HCT116 (cell line): ENCODE results near the gene ZBTB3. TPM values are rescaled to one million over a fixed set of nuclear protein-coding genes. Genes with fewer than 3 reads are reported as not detected.

ENCODE experiments used
- ATAC-seq: fragments of 200-7000 bp; cut with Tn5 transposase; 2 replicates; pipeline ENCODE4 v1.9.1; 2020; ENCODE audit warnings: mild to moderate bottlenecking, moderate library complexity
- BruUV-seq: library from RNA; stranded (reverse); fragments of 400-500 nt; replicated peaks from 2 replicates; lab custom pipeline; 2021; lab: Mats Ljungman, UMichigan
- CTCF ChIA-PET: fragments of 300-600 bp; sonication (Branson Sonifier 250); formaldehyde crosslinking; loops from one replicate; lab custom pipeline; 2021; ENCODE audit warnings: antibody characterized with exemption; lab: Charles Lee
- POLR2A ChIA-PET: fragments of 300-600, 350-600 bp; sonication (Branson Sonifier 250); formaldehyde crosslinking; loops from one replicate; lab custom pipeline; 2021; ENCODE audit warnings: antibody characterized with exemption; lab: Charles Lee
- RAD21 ChIA-PET, 2 experiments: fragments of 300-600 bp; sonication (Branson Sonifier 250); formaldehyde crosslinking; loops; one replicate each; lab custom pipeline; 2023; ENCODE audit warnings: low total read pairs in 2 of 2; ENCODE audit not compliant: uncharacterized antibody in 2 of 2, unreplicated experiment in 2 of 2, low non-redundant PET in 1 of 2; lab: Charles Lee
- DNase-seq: peaks from one replicate; pipeline ENCODE4 v3.0.0-alpha.2; 2010; ENCODE audit warnings: low read depth, low spot score
- H2AFZ ChIP-seq: fragments of 200-600 bp; shearing (Covaris generic), sonication (generic); 2 replicates; pipeline ENCODE4 v1.6.1; 2017; ENCODE audit warnings: low read depth, mixed run types, mixed read lengths, antibody characterized with exemption, low read length; ENCODE audit not compliant: poor library complexity, severe bottlenecking
- H3K27ac ChIP-seq: 2 replicates; pipeline ENCODE4 v1.5.1; 2012; ENCODE audit warnings: low read depth, low read length
- H3K27me3 ChIP-seq: fragments of 200-600 bp; sonication (generic); 2 replicates; pipeline ENCODE4 v1.6.1; 2016; ENCODE audit warnings: mixed run types, low read length, mixed read lengths; ENCODE audit not compliant: insufficient read depth
- H3K36me3 ChIP-seq, 2 experiments: fragments of 200-500 bp in 1 of 2; fragments of 200-600 bp in 1 of 2; sonication (Bioruptor generic) in 1 of 2; sonication (generic) in 1 of 2; 2 replicates each; pipeline versions ENCODE4 v1.5.1 to v1.6.1; 2014 to 2016; ENCODE audit warnings: low read length in 2 of 2, inconsistent platforms in 1 of 2, mixed read lengths in 1 of 2, mixed run types in 1 of 2; ENCODE audit not compliant: insufficient read depth in 2 of 2, control insufficient read depth in 1 of 2
- H3K4me1 ChIP-seq, 2 experiments: fragments of 200-600 bp in 1 of 2; sonication (generic) in 1 of 2; 2 replicates each; pipeline versions ENCODE4 v1.5.1 to v1.6.1; 2012 to 2017; ENCODE audit warnings: low read length in 2 of 2, inconsistent platforms in 1 of 2, mild to moderate bottlenecking in 1 of 2, mixed read lengths in 1 of 2, mixed run types in 1 of 2, moderate library complexity in 1 of 2; ENCODE audit not compliant: insufficient read depth in 2 of 2, control insufficient read depth in 1 of 2
- H3K4me2 ChIP-seq: fragments of 200-600 bp; sonication (generic); 2 replicates; pipeline ENCODE4 v1.6.1; 2017; ENCODE audit warnings: mixed run types, low read length, mixed read lengths
- H3K4me3 ChIP-seq, 2 experiments: fragments of 200-600 bp in 1 of 2; sonication (generic) in 1 of 2; replicated peaks in 1 of 2; 2 replicates each; pipeline ENCODE4 v1.5.1; 2011 to 2016; ENCODE audit warnings: low read length in 2 of 2, control low read depth in 1 of 2, low read depth in 1 of 2, mild to moderate bottlenecking in 1 of 2, mixed read lengths in 1 of 2, mixed run types in 1 of 2
- H3K79me2 ChIP-seq: fragments of 200-600 bp; sonication (generic); 2 replicates; pipeline ENCODE4 v1.6.1; 2017; ENCODE audit warnings: mild to moderate bottlenecking, mixed run types, low read length, moderate library complexity, mixed read lengths; ENCODE audit not compliant: insufficient read depth
- H3K9ac ChIP-seq: fragments of 200-600 bp; sonication (generic); 2 replicates; pipeline ENCODE4 v1.6.1; 2016; ENCODE audit warnings: low read length, mixed read lengths
- H3K9me2 ChIP-seq: fragments of 200-600 bp; sonication (generic), shearing (Covaris generic); 2 replicates; pipeline ENCODE4 v1.6.1; 2017; ENCODE audit warnings: mixed run types, mild to moderate bottlenecking, moderate library complexity; ENCODE audit not compliant: insufficient read depth
- H3K9me3 ChIP-seq, 2 experiments: fragments of 200-500 bp in 1 of 2; fragments of 200-600 bp in 1 of 2; sonication (Bioruptor generic) in 1 of 2; sonication (generic) in 1 of 2; 2 replicates each; pipeline ENCODE4 v1.6.1; 2014 to 2017; ENCODE audit warnings: low read length in 2 of 2, mixed read lengths in 2 of 2, inconsistent platforms in 1 of 2, low read depth in 1 of 2, mild to moderate bottlenecking in 1 of 2, mixed run types in 1 of 2, moderate library complexity in 1 of 2; ENCODE audit not compliant: control insufficient read depth in 1 of 2, insufficient read depth in 1 of 2
- H4K20me1 ChIP-seq: fragments of 200-600 bp; sonication (generic), shearing (Covaris generic); 2 replicates; pipeline ENCODE4 v1.6.1; 2017; ENCODE audit warnings: mixed run types, mild to moderate bottlenecking, moderate library complexity; ENCODE audit not compliant: insufficient read depth
- CBX3 ChIP-seq: IDR thresholded peaks from 2 replicates; pipeline ENCODE4 v1.6.1; 2012; ENCODE audit warnings: low read depth
- CEBPB ChIP-seq: IDR thresholded peaks from 2 replicates; pipeline ENCODE4 v1.6.1; 2012; ENCODE audit warnings: low read depth
- EGR1 ChIP-seq: IDR thresholded peaks from 2 replicates; pipeline ENCODE4 v1.6.1; 2012; ENCODE audit warnings: low read depth
- ELF1 ChIP-seq: IDR thresholded peaks from 2 replicates; pipeline ENCODE4 v1.6.1; 2012; ENCODE audit warnings: low read depth, borderline replicate concordance
- EZH2 ChIP-seq: fragments of 200-600 bp; sonication (generic); IDR thresholded peaks from 2 replicates; pipeline ENCODE4 v1.6.1; 2017; ENCODE audit warnings: antibody characterized with exemption, mixed run types
- EZH2phosphoT487 ChIP-seq: fragments of 200-600 bp; IDR thresholded peaks from 2 replicates; pipeline ENCODE4 v1.6.1; 2018; ENCODE audit warnings: antibody characterized with exemption, borderline replicate concordance
- FOSL1 ChIP-seq: IDR thresholded peaks from 2 replicates; pipeline ENCODE4 v1.6.1; 2012; ENCODE audit warnings: low read depth
- JUND ChIP-seq: IDR thresholded peaks from 2 replicates; pipeline ENCODE4 v1.6.1; 2012
- POLR2A ChIP-seq: IDR thresholded peaks from 2 replicates; pipeline ENCODE4 v1.7.0; 2011; ENCODE audit warnings: borderline replicate concordance; ENCODE audit not compliant: insufficient read depth, insufficient read length; ENCODE audit errors: extremely low read depth
- POLR2AphosphoS5 ChIP-seq: IDR thresholded peaks from 2 replicates; pipeline ENCODE4 v1.6.1; 2011; ENCODE audit warnings: mild to moderate bottlenecking, low read depth, low read length, moderate library complexity
- RAD21 ChIP-seq: IDR thresholded peaks from 2 replicates; pipeline ENCODE4 v1.6.1; 2012; ENCODE audit warnings: low read depth, mild to moderate bottlenecking
- SIN3A ChIP-seq: IDR thresholded peaks from 2 replicates; pipeline ENCODE4 v1.6.1; 2012; ENCODE audit warnings: low read depth
- SP1 ChIP-seq: IDR thresholded peaks from 2 replicates; pipeline ENCODE4 v1.6.1; 2012; ENCODE audit warnings: low read depth
- SRF ChIP-seq: IDR thresholded peaks from 2 replicates; pipeline ENCODE4 v1.6.1; 2012; ENCODE audit warnings: low read depth
- TCF7L2 ChIP-seq: IDR thresholded peaks from 2 replicates; pipeline ENCODE4 v1.7.0; 2011; ENCODE audit warnings: borderline replicate concordance, inconsistent platforms; ENCODE audit not compliant: insufficient read depth, insufficient read length; ENCODE audit errors: extremely low read depth
- YY1 ChIP-seq: IDR thresholded peaks from 2 replicates; pipeline ENCODE4 v1.6.1; 2011; ENCODE audit warnings: low read length, low read depth, moderate library complexity, mild to moderate bottlenecking; ENCODE audit not compliant: insufficient replicate concordance; ENCODE audit errors: extremely low read depth
- ZBTB33 ChIP-seq: IDR thresholded peaks from 2 replicates; pipeline ENCODE4 v1.6.1; 2011; ENCODE audit warnings: mild to moderate bottlenecking, low read length, moderate library complexity; ENCODE audit not compliant: insufficient replicate concordance; ENCODE audit errors: extremely low read depth
- ZFX ChIP-seq: fragments of 450-650 bp; IDR thresholded peaks from 2 replicates; pipeline ENCODE4 v1.6.1; 2017
- ZNF274 ChIP-seq: fragments of 200-500 bp; sonication (Bioruptor generic); IDR thresholded peaks from 2 replicates; pipeline ENCODE4 v1.6.1; 2014; ENCODE audit warnings: mild to moderate bottlenecking, low read depth, low read length, inconsistent platforms
- intact Hi-C: fragments of 100-400 bp; cut with micrococcal nuclease; formaldehyde crosslinking; loops from 2 replicates; pipeline ENCODE4 v1.10.0; 2022
- total RNA-seq: library from RNA; stranded (reverse); gene quantifications from one replicate; pipeline ENCODE4 v1.2.1, GENCODE V29; 2021; ENCODE audit not compliant: unreplicated experiment
- TF ChIP-seq, protein P1 (sequence below): IDR thresholded peaks from 2 replicates; pipeline ENCODE4 v1.6.1; 2012; ENCODE audit warnings: low read depth
- TF ChIP-seq, protein P2 (sequence below): IDR thresholded peaks from 2 replicates; pipeline ENCODE4 v1.6.1; 2012
- TF ChIP-seq, protein P3 (sequence below): IDR thresholded peaks from 2 replicates; pipeline ENCODE4 v1.6.1; 2012

The ZBTB3 gene
- total RNA-seq, 1 experiment from 2014 or later, result 11.3 TPM

DNA sequence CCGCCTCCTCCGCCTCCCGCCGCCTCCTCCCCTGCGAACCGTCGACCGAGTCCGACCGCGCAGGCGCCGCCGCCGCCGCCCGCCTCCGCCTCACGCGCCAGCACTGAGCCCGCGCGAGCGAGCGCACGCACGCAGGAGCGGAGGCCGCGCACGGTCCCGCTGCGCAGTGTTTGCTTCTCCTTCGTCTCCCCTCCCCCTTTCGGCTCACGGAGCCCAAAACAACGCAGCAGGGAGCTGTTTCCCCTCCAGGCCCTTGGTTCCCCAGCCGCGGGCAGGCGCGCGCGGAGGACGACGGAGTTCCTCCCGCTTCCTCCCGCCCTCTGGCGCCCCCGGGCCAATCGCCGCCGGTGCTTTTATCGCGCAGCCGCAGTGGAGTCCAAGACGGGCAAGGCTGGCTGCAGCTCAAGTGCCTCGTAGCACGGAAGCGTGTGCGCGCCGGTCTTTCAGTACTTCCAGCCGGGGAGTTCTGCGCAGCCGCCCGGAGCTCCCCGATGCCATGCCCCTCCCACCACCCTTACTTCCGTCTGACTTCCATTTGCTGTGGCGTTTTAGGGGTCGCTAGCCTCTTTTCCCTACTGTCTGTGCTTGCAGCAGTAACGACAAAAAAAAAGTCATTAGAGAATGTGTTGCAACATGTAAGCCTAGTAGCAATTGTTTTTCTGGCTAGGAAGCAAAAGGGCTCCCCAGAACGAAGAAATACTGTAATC, 26.6 kb downstream of the ZBTB3 start, which contains the start of gene HNRNPUL2:
HNRNPUL2 (minus strand) TSS at position 293 of the 707 bp plus-strand sequence. CDS start 301 bp downstream, outside the sequence.
- H3K4me3 ChIP-seq, result peak within 1 kb of the TSS; percentile 98 to 100
- CTCF ChIA-PET, result interaction anchor here (0.7 to 2.5 kb wide), 12 partner anchors 21 to 332 kb away, joined by 3 to 10 read pairs (median 4); partner anchors contain the start of genes EML3, TAF6L, TMEM179B and TUT1
- POLR2A ChIA-PET, result interaction anchor here (0.6 to 4.3 kb wide), 23 partner anchors 17 to 153 kb away, joined by 3 to 59 read pairs (median 4); partner anchors contain the start of genes C11orf98, CSKMT, EEF1G and LBHD1
- peak within 1 kb of the TSS; percentile 95 for H2AFZ ChIP-seq
- H3K27me3 ChIP-seq, result no peaks in the 10 kb centered on the region
- H3K9me3 ChIP-seq, result no peaks in the 10 kb centered on the region
- peak within 1 kb of the TSS; percentile 96 for H3K27ac ChIP-seq
- RAD21 ChIA-PET, result no interaction called here
- H3K4me1 ChIP-seq, result peaks cover 14 to 25% of the 10 kb centered on the region in 2 experiments
- DNase-seq (peak; percentile 98), ATAC-seq (peak; percentile 84)
- H3K79me2 ChIP-seq, result peaks cover 78% of the 10 kb centered on the region
- peaks cover 13% of the 10 kb centered on the region; the same call in 1 of the 2 replicates for H4K20me1 ChIP-seq
- BruUV-seq, result no TSS peak
- intact Hi-C loops, result loop anchor here (5.0 kb wide), 1 partner anchor 35 kb away; the partner anchor contains the start of gene POLR2G
- H3K9me2 ChIP-seq, result no peaks in the 10 kb centered on the region
- peak within 1 kb of the TSS; percentile 100 for H3K4me2 ChIP-seq
- H3K36me3 ChIP-seq, result peaks cover 23 to 31% of the 10 kb centered on the region in 2 experiments
- peak within 1 kb of the TSS; percentile 93 for H3K9ac ChIP-seq
- no peak for TF ChIP-seq YY1
- no peak for TF ChIP-seq JUND
- no peak for TF ChIP-seq SRF
- no peak for TF ChIP-seq RAD21
- peak; percentile 57; the same call in 1 of the 2 replicates for TF ChIP-seq ELF1
- TF ChIP-seq SIN3A, result peak; percentile 82
- TF ChIP-seq SP1, result no peak; the same call in 1 of the 2 replicates
- peak; percentile 90 for TF ChIP-seq POLR2AphosphoS5
- TF ChIP-seq EZH2, result no peak
- peak; percentile 82 for TF ChIP-seq ZFX
- TF ChIP-seq ZBTB33, result no peak
- TF ChIP-seq EGR1, result peak; percentile 28; the same call in 1 of the 2 replicates
- peak; percentile 74 for TF ChIP-seq TCF7L2
- TF ChIP-seq EZH2phosphoT487, result no peak
- TF ChIP-seq, protein P1, sequence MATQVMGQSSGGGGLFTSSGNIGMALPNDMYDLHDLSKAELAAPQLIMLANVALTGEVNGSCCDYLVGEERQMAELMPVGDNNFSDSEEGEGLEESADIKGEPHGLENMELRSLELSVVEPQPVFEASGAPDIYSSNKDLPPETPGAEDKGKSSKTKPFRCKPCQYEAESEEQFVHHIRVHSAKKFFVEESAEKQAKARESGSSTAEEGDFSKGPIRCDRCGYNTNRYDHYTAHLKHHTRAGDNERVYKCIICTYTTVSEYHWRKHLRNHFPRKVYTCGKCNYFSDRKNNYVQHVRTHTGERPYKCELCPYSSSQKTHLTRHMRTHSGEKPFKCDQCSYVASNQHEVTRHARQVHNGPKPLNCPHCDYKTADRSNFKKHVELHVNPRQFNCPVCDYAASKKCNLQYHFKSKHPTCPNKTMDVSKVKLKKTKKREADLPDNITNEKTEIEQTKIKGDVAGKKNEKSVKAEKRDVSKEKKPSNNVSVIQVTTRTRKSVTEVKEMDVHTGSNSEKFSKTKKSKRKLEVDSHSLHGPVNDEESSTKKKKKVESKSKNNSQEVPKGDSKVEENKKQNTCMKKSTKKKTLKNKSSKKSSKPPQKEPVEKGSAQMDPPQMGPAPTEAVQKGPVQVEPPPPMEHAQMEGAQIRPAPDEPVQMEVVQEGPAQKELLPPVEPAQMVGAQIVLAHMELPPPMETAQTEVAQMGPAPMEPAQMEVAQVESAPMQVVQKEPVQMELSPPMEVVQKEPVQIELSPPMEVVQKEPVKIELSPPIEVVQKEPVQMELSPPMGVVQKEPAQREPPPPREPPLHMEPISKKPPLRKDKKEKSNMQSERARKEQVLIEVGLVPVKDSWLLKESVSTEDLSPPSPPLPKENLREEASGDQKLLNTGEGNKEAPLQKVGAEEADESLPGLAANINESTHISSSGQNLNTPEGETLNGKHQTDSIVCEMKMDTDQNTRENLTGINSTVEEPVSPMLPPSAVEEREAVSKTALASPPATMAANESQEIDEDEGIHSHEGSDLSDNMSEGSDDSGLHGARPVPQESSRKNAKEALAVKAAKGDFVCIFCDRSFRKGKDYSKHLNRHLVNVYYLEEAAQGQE, result no peak
- no peak for TF ChIP-seq CBX3
- TF ChIP-seq, protein P2, sequence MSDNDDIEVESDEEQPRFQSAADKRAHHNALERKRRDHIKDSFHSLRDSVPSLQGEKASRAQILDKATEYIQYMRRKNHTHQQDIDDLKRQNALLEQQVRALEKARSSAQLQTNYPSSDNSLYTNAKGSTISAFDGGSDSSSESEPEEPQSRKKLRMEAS, result peak; percentile 90
- TF ChIP-seq POLR2A, result peak; percentile 79
- TF ChIP-seq CEBPB, result no peak
- TF ChIP-seq, protein P3, sequence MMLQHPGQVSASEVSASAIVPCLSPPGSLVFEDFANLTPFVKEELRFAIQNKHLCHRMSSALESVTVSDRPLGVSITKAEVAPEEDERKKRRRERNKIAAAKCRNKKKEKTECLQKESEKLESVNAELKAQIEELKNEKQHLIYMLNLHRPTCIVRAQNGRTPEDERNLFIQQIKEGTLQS, result no peak
- TF ChIP-seq ZNF274, result no peak
- TF ChIP-seq FOSL1, result no peak
